Cerebellar nuclear complex (tissue), 1 donor: ENCODE data around the gene CBFA2T2.
"Not testable (repeated sequence)": the region's sequence is repeated elsewhere in the genome, so short reads cannot be mapped to it uniquely, and the experiment has no call there.

Source experiments
- DNase-seq, 2 experiments: peaks; one replicate each; lab custom pipeline; 2025; lab: John Stamatoyannopoulos, UW

The CBFA2T2 gene

DNA sequence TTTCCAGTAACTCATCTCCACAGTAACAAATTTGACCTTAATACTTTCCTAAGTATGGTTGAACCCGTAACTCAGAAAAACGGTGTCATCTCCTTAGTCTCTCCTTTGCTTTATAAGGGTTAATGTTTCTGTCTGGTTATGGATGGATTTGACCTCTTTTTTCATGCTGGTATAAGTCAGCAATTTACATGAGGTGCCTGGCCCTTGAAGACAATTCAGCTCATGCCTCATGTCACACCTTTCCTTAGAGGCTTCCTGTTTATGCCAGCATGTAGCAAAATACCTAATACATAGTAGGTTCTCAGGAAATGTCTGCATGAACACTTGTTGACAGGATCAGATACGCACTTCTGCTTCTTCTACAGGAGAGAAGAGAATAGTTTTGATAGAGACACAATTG, 134.5 kb downstream of the CBFA2T2 start:
- no peak for DNase-seq

DNA sequence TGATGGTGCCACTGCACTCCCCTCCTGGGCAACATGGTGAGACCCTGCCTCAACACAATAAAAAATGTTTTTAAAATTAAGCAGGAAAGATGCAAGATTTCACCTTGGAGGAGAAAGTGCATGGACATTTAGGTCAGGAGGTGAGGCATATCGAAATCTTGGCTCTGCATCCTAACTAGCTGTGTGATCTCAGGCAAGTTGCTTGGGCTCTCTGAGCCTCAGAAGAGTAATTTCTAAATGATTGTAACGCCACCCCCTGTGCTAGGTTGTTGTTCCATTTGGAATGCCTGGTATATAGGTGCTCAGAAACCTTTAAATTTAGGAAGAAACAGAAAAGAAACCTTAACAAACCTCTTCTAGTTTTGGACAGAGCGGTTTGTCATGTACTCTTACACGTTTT, 136.3 kb downstream of the CBFA2T2 start:
- DNase-seq: no peak

DNA sequence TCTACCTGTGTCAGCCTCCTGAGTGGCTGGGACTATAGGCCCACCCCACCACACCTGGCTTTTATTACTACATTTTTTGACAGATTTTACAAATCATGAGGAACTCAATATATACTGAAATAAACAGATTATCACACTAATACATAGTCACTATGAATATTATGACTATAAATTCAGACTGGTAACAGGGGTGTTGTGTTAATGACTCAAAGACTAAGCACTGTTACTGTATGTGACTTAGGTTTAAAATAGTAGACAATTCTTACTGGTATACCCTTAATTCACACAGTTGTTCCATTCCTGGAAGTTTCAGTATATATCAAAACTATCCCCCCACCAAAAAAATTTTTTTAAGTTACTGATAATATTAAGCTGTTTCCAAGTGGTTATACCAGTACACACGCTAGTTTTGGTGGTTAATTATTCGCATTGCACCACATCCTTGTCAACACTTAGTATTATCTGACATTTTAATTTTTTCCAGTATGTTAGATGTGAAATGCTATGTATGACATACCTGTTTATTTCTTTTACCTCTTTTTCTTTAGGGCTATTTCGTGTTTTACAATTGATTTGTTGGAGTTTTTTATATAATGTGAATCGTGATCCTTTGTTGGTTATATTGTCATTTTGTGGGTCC, 137.8 kb downstream of the CBFA2T2 start:
- no peak for DNase-seq

DNA sequence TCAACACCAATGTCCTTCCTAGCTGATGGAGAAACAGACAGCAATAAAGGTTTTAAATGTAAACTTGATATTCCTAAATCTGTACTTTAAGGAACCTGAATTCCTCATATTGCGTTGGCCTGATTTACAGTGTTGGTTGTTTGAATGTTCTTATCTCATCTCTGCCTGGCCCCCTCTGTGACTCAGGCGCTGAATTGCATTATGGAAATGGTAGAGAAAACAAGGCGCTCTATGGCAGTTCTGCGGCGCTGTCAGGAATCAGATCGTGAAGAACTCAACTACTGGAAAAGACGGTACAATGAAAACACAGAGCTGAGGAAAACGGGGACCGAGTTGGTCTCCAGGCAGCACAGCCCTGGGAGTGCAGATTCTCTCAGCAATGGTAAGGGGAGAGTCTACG, 139.6 kb downstream of the CBFA2T2 start:
- DNase-seq: no peak

DNA sequence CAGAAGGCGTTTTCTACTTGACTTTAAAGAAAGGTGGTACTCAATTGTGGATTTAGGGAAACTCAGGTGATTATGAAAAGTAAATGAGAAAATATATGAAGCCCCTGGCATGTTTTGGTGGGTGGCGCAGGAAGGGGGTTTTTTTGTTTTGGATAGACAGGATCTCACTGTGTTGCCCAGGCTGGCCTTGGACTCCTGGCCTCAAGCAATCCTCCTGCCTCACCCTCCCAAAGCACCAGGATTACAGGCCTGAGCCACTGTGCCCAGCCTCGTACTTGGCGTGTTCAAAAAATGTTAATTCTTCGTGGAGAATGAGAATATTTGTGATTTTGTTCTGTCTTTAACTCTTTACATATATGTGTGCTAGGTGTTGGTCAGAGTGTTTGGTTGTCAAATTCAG, 140.1 kb downstream of the CBFA2T2 start:
- no peak for DNase-seq

DNA sequence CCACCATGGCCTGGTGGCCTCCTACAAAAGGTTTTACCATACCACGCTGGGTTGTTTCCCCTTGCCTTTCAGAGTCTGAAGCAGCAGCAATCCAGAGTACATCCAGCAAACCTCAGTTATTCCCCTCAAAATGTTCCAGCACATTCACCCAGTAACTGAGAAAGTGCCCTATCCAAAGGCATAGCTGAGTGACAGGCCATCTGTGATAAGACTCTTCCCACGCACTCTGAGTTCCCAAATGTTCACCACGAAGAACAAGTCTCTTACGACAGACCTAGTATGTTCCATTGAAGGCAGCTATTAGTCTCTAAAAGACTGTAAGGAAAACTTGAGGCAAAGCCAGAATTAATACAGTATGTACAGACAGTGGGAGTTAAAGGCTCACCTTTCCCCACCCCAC, 140.6 kb downstream of the CBFA2T2 start:
- no peak for DNase-seq

DNA sequence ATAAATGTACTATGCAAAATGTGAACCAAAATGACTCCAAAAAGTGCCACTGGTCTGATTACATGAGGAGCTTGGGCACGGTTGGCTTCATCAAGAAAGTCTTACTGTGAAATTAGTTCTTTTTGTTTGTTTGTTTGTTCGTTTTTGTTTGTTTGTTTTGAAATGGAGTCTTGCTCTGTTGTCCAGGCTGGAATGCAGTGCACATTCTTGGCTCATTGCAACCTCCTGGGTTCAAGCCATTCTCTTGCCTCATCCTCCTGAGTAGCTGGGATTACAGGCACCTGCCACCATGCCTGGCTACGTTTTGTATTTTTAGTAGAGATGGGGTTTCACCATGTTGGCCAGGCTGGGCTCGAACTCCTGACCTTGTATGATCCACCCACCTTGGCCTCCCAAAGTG, 142.0 kb downstream of the CBFA2T2 start:
- not testable (repeated sequence) for DNase-seq

DNA sequence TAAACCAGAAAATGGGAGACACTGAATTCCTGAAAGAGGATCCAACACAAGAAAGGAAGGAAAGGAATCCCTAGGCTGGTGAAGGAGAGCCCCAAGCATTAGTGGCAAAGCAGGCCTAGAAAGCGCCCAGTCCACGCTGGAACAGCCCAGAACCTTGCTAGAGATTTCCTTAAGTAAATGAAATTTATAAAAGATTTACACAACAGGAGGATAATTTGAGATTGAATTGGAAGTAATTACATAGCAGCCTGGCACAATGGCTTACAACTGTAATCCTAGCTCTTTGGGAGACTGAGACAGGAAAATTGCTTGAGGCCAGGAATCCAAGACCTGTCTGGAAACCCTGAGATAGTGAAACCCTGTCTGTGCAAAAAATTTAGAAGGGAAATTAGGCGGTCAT, 145.4 kb downstream of the CBFA2T2 start:
- DNase-seq: no peak

DNA sequence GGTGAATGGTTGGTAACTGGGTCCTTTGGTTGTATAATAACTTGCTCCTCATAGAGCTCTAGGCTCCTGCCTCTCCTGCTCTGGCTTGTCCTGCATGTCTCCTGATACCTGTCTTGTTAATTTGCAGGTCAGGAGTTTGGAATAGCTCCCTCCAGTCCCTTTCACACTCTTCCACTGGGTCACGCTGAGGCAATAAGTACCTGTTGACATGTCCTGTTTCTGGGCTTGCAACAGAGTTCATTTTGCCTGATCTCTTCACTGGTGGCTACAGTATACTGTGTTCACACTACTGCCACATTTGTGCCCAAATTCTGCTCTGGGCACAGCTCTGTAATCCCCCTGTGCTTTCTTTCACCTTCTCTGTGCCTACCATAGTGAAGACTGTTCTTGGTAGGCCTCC, 146.9 kb downstream of the CBFA2T2 start:
- DNase-seq: no peak

DNA sequence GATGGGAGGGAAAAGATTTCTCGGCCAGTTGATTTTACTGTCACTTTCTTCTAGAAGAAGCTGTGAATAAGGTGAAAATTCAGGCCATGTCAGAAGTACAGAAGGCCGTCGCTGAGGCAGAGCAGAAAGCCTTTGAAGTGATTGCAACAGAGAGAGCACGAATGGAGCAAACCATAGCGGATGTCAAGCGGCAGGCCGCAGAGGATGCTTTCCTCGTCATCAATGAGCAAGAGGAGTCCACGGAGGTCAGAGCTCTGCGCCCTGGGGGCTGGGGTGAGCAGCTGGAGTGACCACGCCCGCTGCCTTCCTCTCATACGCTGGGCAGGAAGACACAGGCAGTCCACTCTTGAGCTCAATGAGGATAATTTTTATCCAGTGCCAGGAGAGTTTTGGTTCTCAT, 150.4 kb downstream of the CBFA2T2 start:
- no peak for DNase-seq

DNA sequence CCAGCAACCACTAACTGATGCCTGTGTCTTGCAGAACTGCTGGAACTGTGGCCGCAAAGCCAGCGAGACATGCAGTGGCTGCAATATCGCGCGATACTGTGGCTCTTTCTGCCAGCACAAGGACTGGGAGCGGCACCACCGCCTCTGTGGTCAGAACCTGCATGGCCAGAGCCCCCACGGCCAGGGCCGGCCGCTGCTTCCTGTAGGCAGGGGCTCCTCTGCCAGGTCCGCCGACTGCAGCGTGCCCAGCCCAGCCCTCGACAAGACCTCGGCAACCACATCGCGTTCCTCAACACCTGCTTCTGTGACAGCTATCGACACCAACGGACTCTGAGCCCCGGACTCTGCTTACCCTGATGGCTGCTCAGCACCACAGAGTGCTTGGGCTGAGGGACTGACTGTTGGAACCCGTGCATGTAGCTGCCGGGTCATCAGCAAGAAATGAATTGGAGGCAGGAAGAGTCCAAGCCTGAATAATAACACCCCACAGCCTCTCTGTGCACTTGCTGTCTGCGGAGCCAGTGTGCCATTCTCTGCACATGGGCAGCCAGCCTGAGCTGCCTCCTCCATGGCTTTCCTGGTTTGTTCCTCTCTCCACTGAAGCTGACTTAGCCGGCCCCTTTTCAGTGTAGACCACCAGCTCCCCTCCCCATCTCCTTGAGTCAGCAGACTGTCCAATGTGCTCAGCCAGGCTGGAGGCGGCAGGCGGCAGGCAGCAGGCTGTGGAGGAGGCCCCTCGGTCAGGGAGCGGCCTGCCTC, 154.6 kb downstream of the CBFA2T2 start:
- DNase-seq: no peak

DNA sequence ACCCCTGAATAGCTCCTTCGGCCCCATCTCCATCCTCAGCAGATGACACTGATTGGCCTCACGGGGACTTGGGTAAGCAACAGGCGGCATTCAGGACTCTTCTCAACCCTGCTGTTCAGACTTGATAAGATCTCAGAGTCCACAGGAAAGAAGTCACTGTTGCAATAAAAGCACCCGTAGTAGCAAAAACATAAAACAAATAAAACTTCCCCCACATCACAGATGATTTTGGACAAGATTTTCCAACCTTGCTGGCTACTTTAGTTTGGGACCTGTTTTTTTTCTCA, 155.1 kb downstream of the CBFA2T2 start:
- DNase-seq: no peak

DNA sequence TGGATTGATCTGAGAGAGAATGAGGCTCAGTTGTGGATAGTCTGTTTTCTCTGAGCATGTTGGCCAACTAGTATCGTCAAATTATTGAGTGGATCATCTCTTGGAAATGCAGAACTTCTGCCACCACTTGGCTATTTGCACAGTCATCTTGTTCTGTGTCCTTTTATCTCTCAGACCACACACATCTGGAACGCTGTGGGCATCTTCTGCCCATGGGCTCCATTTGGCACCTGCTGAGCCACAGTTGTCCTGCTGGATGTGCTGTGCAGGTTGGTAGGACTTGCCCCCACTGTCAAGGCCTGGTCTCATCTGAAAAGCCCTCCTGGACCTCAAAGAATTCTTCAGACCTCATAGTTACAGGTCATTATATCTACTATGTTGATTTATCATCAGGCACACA, 155.5 kb downstream of the CBFA2T2 start:
- no peak for DNase-seq

DNA sequence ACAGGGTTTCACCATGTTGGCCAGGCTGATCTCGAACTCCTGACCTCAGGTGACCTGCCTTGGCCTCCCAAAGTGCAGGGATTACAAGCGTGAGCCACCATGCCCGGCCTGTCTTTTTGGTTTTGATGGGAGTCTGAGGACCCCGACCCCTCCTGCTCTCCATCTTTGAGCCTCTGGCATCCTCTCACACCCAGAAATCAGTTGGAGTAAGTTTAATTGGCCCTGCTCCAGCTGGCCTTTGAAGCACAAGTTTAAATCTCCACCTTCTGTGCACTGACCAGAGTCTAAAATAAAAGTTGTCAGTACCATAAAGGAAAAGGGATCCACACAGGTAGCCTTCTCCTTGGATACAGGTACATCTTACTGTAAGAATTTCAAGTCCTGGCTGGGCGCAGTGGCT, 156.3 kb downstream of the CBFA2T2 start:
- no peak for DNase-seq

DNA sequence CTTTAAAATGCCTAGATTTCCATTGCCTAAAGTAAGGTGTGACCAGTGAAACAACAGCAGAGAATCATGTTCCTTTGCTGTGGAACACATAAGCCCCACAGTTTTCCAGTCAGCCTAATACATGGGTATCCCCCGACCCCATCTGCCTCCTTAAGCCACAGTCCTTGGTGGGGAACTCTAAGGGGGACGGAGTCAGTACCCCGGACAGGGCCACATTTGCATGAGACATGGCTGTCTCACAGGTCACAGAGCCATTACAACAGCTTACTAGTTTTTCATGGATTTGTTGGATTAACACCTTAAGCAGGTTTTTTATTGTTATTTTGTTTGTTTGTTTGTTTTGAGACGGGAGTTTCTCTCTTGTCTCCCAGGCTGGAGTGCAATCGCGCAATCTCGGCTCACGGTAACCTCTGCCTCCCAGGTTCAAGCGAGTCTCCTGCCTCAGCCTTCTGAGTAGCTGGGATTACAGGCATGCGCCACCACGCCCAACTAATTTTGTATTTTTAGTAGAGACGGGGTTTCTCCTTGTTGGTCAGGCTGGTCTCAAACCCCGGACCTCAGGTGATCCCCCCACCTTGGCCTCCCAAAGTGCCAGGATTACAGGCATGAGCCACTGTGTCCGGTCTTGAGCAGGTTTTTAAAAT, 157.2 kb downstream of the CBFA2T2 start:
- DNase-seq: not testable (repeated sequence)

DNA sequence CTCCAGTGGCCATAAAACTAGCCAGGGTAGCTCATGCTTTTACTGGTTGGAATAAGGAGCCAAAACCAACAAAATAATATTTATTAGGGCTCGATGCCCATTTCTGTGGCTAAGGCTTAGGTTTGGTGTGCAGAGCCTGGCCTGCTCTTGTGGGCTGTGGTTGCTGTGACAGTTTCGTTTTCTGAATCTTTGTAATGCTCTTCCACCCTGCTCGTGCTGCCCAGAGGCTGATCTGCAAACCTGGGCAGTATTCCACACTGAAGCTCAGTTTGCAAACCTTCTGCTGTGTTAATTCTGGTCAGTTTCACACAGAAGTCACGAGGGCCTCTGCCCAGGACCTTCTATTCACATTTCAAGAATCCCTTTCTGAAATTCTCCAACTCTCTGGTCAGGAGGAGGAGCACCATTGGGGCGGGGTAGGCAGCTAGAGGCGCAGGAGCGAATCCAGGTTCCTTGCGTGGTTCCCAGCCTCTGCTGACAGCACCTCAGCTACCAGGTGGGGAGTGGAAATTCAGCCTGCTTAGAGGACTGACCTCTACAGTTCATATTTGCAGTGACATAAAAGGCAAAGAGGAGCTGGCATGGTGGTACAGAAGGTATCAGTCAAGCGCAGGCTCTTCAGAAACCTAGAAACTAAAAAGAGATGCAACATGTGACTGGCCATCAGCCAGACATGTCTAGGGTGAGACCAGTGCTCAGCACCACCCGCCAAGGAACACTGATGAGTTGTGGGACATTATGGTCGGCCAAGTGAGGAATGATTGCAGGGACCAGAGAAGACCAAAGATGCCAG, 157.9 kb downstream of the CBFA2T2 start:
- no peak for DNase-seq

DNA sequence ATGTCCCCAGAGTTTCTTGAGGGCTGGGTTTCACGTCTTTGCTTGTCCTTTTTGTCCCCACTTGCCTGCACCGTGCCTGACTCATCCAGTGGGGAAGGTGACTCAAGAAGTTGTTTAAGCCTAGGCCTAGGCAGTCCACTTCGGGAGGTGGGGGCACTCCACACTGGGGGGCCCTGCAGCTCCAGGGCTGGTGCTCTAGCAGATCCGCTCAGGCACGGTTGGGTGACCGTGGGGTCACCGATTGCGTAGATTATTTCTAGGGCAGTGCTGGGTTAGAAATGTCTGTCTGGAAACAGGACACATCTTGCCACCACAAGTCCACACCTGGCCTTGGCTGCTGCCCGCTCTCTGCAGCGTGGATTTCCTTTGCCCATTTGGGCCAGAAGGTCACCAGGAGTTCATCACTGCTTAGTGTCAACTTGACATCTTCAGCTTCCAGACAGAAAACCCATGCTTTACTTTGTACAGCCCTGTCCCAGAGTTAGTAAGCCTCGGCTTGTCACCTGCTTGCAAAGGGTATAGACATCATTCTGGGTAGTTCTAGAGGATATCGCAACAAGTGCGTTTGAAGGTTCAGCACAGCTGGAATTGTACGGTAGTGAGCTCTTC, 158.6 kb downstream of the CBFA2T2 start:
- no peak for DNase-seq

DNA sequence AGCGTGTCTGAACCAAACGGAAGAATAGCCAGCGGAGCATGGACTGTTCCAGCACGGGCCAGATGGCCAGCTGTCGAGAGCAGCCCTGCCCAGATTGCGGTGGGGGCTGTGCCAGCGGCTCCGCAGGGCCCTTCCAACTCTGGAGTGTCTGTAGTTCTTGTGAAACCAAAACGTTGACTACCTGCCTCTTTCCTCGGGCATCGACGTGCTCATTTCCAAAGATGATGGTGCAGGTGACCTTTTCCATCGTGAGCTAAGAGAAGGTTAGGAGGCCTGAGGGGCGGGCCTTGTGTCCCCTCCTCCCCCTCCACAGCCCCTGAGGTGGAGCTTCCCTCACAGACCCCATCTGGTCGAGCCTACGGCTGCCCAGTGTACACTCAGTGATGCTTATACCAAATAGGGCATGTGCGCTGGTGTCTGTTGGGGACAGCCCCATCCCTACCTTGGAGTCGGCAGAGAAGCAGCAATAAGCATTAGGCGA, 159.3 kb downstream of the CBFA2T2 start:
- no peak for DNase-seq

DNA sequence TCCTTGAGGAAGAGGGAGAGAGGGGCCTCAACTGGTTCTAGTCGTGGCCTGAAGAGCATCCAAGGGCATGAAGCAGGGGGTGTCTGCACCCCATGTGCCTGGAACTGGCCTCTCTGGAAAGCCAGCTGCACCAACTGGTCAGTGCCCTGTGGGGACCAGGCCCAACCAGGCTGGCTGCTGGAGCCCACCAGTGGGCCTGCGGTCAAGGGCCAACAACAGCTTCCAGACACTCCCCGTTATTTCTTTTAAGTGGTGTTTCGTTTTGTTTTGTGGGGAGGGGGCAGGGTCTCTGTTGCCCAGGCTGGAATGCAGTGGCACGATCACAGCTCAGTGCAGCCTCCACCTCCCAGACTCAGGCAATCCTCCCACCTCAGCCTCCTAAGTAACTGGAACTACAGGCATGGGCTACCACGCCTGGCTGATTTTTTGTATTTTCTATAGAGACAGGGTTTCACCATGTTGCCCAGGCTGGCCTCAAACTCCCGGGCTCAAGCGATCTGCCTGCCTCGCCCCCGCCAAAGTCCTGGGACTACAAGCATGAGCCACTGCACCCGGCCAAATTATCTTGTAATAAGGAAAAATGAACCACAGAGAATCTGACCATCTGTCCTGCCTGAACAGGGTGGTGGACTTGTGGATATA, 160.3 kb downstream of the CBFA2T2 start:
- DNase-seq: no peak

DNA sequence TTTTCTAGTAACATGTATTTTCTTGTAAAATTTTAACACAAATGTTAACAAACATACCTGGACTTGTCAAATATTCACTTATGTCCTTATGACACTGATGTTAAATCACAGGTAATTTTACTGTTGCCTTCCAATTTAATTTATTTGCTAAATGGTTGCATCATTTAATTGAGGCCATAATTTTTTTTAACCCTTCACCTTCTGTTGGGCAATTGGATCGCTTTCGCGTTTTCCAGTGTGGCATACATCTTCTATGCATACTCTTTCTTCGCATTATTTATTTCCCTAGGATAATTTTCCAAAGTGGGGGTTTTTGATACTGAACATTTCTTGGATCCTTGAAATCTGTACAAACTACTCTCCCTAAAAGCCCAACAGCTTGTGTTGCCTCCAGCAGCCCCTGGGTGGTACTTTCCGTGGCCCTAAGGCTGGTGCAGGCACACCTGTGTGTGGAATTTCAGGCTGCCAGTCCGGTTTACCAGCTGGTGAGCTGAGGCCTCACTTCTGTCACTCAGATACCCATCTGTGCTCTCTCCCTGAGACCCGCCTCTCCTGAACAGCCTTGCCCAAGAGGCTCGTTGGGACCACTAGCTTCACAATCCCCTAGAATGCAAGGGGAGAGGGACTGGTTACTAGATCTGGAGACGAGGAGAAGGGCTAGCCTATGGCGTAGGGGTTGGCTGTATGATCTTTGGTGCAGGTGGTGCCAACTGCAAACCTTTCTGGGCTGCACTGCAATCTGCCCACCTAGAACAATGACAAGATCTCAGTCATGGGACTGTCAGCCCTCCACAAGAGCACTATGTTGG, 161.1 kb downstream of the CBFA2T2 start:
- no peak for DNase-seq

DNA sequence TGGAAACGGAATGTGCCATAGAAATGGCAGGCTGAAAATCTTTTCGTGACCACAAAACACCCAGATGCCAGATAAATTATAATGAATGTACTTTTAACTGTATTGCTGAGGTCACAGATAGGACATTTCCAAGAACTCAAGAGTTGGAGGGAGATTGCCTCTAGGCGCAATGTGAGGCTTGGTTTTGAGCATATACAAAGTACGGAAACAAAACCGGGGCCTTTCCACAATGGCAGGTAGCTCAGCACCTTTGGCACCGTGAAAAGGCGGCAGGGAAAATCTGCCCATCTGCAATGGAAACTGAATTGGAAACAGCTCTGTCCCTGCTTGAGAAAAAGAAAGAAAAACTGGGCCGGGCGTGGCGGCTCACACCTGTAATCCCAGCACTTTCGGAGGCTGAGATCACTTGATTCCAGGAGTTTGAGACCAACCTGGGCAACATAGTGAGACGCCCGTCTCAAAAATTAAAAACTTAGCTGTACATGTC, 161.7 kb downstream of the CBFA2T2 start:
- no peak for DNase-seq
